ENCODE measurements around the gene ENOSF1.
"Not testable (repeated sequence)": the region's sequence is repeated elsewhere in the genome, so short reads cannot be mapped to it uniquely, and the experiment has no call there.

The ENOSF1 gene

GRCh38 chr18:703213-703967 is 9.0 kb downstream of the ENOSF1 start:
- no peak for DNase-seq

GRCh38 chr18:697800-698199 is 14.6 kb downstream of the ENOSF1 start:
- DNase-seq, result no peak

GRCh38 chr18:697012-697411 is 15.4 kb downstream of the ENOSF1 start:
- DNase-seq, result no peak

GRCh38 chr18:693466-694187 is 18.8 kb downstream of the ENOSF1 start:
- no peak for DNase-seq

GRCh38 chr18:692824-693223 is 19.6 kb downstream of the ENOSF1 start:
- DNase-seq, result no peak

GRCh38 chr18:688323-688722 is 24.1 kb downstream of the ENOSF1 start:
- DNase-seq, result no peak

- no peak for DNase-seq
Measured at GRCh38 chr18:686339-687111, 25.9 kb downstream of the ENOSF1 start.

GRCh38 chr18:685438-685837 is 27.0 kb downstream of the ENOSF1 start:
- no peak for DNase-seq

GRCh38 chr18:683531-683930 is 28.9 kb downstream of the ENOSF1 start:
- DNase-seq, result no peak

GRCh38 chr18:682833-683232 is 29.6 kb downstream of the ENOSF1 start:
- DNase-seq, result no peak

GRCh38 chr18:682416-682815 is 30.0 kb downstream of the ENOSF1 start:
- not testable (repeated sequence) for DNase-seq

GRCh38 chr18:681985-682384 is 30.4 kb downstream of the ENOSF1 start:
- DNase-seq, result peak; percentile 58

- DNase-seq, result no peak
Measured at GRCh38 chr18:680392-680791, 32.0 kb downstream of the ENOSF1 start.

- no peak for DNase-seq
Measured at GRCh38 chr18:679516-679915, 32.9 kb downstream of the ENOSF1 start.

GRCh38 chr18:678482-679182 is 33.8 kb downstream of the ENOSF1 start:
- no peak for DNase-seq

GRCh38 chr18:677951-678381 is 34.5 kb downstream of the ENOSF1 start:
- no peak for DNase-seq

GRCh38 chr18:677145-677544 is 35.3 kb downstream of the ENOSF1 start:
- no peak for DNase-seq

- DNase-seq, result no peak
Measured at GRCh38 chr18:676736-677135, 35.7 kb downstream of the ENOSF1 start.

GRCh38 chr18:676069-676468 is 36.4 kb downstream of the ENOSF1 start:
- DNase-seq, result no peak

- DNase-seq, result no peak
Measured at GRCh38 chr18:675307-675706, 37.1 kb downstream of the ENOSF1 start.

- no peak for DNase-seq
Measured at GRCh38 chr18:673769-674168, 38.7 kb downstream of the ENOSF1 start.

- no peak for DNase-seq
Measured at GRCh38 chr18:673317-673716, 39.1 kb downstream of the ENOSF1 start.

- DNase-seq, result no peak
Measured at GRCh38 chr18:671405-671804, 41.0 kb downstream of the ENOSF1 start.
